OCI-LY7 (cell line): ENCODE measurements around the gene PKDCC. TPM values are rescaled to one million over a fixed set of nuclear protein-coding genes. Genes with fewer than 3 reads are reported as not detected.

Source experiments
- BruUV-seq: library from RNA; stranded (reverse); fragments of 400-500 nt; replicated peaks from 2 replicates; lab custom pipeline; 2021; lab: Mats Ljungman, UMichigan
- CTCF ChIA-PET: fragments of 300-600 bp; sonication (Branson Sonifier 250); formaldehyde crosslinking; loops from one replicate; lab custom pipeline; 2022; ENCODE audit warnings: antibody characterized with exemption; ENCODE audit not compliant: unreplicated experiment; lab: Charles Lee
- POLR2A ChIA-PET: fragments of 300-600 bp; sonication (Branson Sonifier 250); formaldehyde crosslinking; loops from one replicate; lab custom pipeline; 2022; ENCODE audit warnings: antibody characterized with exemption; lab: Charles Lee
- DNase-seq: peaks from one replicate; pipeline ENCODE4 v3.0.0-alpha.2; 2015; ENCODE audit warnings: low spot score
- H2AFZ ChIP-seq: fragments of 200-600 bp; sonication (generic), shearing (Covaris generic); 2 replicates; pipeline ENCODE4 v1.6.1; 2014; ENCODE audit warnings: mild to moderate bottlenecking, antibody characterized with exemption, low read length, moderate library complexity
- H3K27ac ChIP-seq: fragments of 200-600 bp; sonication (generic); 2 replicates; pipeline ENCODE4 v1.5.1; 2014; ENCODE audit warnings: mixed run types, low read depth, mild to moderate bottlenecking, moderate library complexity, low read length, inconsistent platforms; ENCODE audit not compliant: poor library complexity, severe bottlenecking
- H3K36me3 ChIP-seq: fragments of 200-600 bp; sonication (generic); 2 replicates; pipeline ENCODE4 v1.6.1; 2014; ENCODE audit warnings: mild to moderate bottlenecking, antibody characterized with exemption, low read length, moderate library complexity, mixed read lengths; ENCODE audit not compliant: insufficient read depth
- H3K4me1 ChIP-seq: fragments of 200-600 bp; sonication (generic); 2 replicates; pipeline ENCODE4 v1.5.1; 2014; ENCODE audit warnings: mild to moderate bottlenecking, low read length; ENCODE audit not compliant: insufficient read depth, poor library complexity, severe bottlenecking
- H3K4me2 ChIP-seq: fragments of 200-600 bp; sonication (generic); 2 replicates; pipeline ENCODE4 v1.6.1; 2014; ENCODE audit warnings: mild to moderate bottlenecking, low read length
- H3K4me3 ChIP-seq: fragments of 200-600 bp; sonication (generic); 2 replicates; pipeline ENCODE4 v1.5.1; 2014; ENCODE audit warnings: mild to moderate bottlenecking, low read depth, low read length; ENCODE audit not compliant: poor library complexity, severe bottlenecking
- H3K79me2 ChIP-seq: fragments of 200-600 bp; sonication (generic); 2 replicates; pipeline ENCODE4 v1.6.1; 2016; ENCODE audit warnings: low read depth, mild to moderate bottlenecking, low read length, moderate library complexity, mixed read lengths; ENCODE audit not compliant: insufficient read depth
- H3K9me2 ChIP-seq: fragments of 200-600 bp; sonication (generic); 2 replicates; pipeline ENCODE4 v1.6.1; 2016; ENCODE audit warnings: mild to moderate bottlenecking, low read length, mixed read lengths; ENCODE audit not compliant: insufficient read depth
- H3K9me3 ChIP-seq: fragments of 200-600 bp; sonication (generic); 2 replicates; pipeline ENCODE4 v1.6.1; 2014; ENCODE audit warnings: mild to moderate bottlenecking, mixed run types, low read length, mixed read lengths
- H4K20me1 ChIP-seq: fragments of 200-600 bp; sonication (generic); 2 replicates; pipeline ENCODE4 v1.6.1; 2014; ENCODE audit warnings: mild to moderate bottlenecking, antibody characterized with exemption, low read length, moderate library complexity, mixed read lengths; ENCODE audit not compliant: insufficient read depth
- CTCF ChIP-seq: fragments of 200-600 bp; sonication (generic); conservative IDR thresholded peaks from 2 replicates; pipeline ENCODE4 v1.5.1; 2014; ENCODE audit warnings: mild to moderate bottlenecking, antibody characterized with exemption, low read length, moderate library complexity, mixed read lengths
- EZH2phosphoT487 ChIP-seq: fragments of 200-600 bp; sonication (generic); IDR thresholded peaks from 2 replicates; pipeline ENCODE4 v1.6.1; 2018; ENCODE audit warnings: low read depth, borderline replicate concordance, mild to moderate bottlenecking, mixed run types, antibody characterized with exemption, low read length, moderate library complexity, mixed read lengths
- intact Hi-C: fragments of 100-400 bp; cut with micrococcal nuclease; formaldehyde crosslinking; loops from one replicate; pipeline ENCODE4 v1.10.0; 2022; ENCODE audit not compliant: unreplicated experiment
- total RNA-seq, 2 experiments: library from RNA; depleted of rRNA in 1 of 2; stranded (reverse); fragments of >200 nt in 1 of 2; shearing (Covaris generic) in 1 of 2; gene quantifications; 2 replicates each; pipeline ENCODE4 v1.2.3, GENCODE V29; 2014 to 2022

The PKDCC gene
- total RNA-seq, 2 experiments from 2014 or later, result not detected

- H3K9me3 ChIP-seq, result no peaks in the 10 kb centered on the region
- CTCF ChIA-PET, result no interaction called here
- intact Hi-C loops, result no loop called here
- no peaks in the 10 kb centered on the region for H3K9me2 ChIP-seq
- no peak overlapping the region for H2AFZ ChIP-seq
- no TSS peak for BruUV-seq
- H3K27ac ChIP-seq, result no peak overlapping the region
- DNase-seq, result no peak
- H3K79me2 ChIP-seq, result no peaks in the 10 kb centered on the region
- POLR2A ChIA-PET, result no interaction called here
- no peaks in the 10 kb centered on the region for H3K36me3 ChIP-seq
- no peaks in the 10 kb centered on the region for H4K20me1 ChIP-seq
- H3K4me1 ChIP-seq, result no peaks in the 10 kb centered on the region
- no peak overlapping the region for H3K4me2 ChIP-seq
- TF ChIP-seq EZH2phosphoT487 (no peak), CTCF (no peak)
- no peak overlapping the region for H3K4me3 ChIP-seq
Observed at GRCh38 chr2:42067521-42067920, 19.7 kb downstream of the PKDCC start.

GRCh38 chr2:42068571-42069178, 20.9 kb downstream of the PKDCC start:
- POLR2A ChIA-PET, result interaction anchor here (0.6 kb wide), 1 partner anchor 58 kb away, joined by 3 read pairs; no protein-coding TSS in a partner anchor
- BruUV-seq, result no TSS peak
- H3K4me1 ChIP-seq, result no peaks in the 10 kb centered on the region
- no peak overlapping the region for H2AFZ ChIP-seq
- no peaks in the 10 kb centered on the region for H3K36me3 ChIP-seq
- CTCF ChIA-PET, result no interaction called here
- H3K9me2 ChIP-seq, result no peaks in the 10 kb centered on the region
- no peaks in the 10 kb centered on the region for H3K9me3 ChIP-seq
- H3K4me3 ChIP-seq, result no peak overlapping the region
- no peak overlapping the region for H3K27ac ChIP-seq
- intact Hi-C loops, result no loop called here
- H3K79me2 ChIP-seq, result no peaks in the 10 kb centered on the region
- TF ChIP-seq EZH2phosphoT487 (no peak), CTCF (no peak)
- DNase-seq, result no peak
- no peaks in the 10 kb centered on the region for H4K20me1 ChIP-seq
- no peak overlapping the region for H3K4me2 ChIP-seq

- Histone ChIP-seq H3K4me2 (no peak overlapping the region), H3K27ac (no peak overlapping the region), H3K4me3 (no peak overlapping the region), H3K36me3 (no peaks in the 10 kb centered on the region), H3K9me3 (no peaks in the 10 kb centered on the region), H2AFZ (no peak overlapping the region), H3K4me1 (no peaks in the 10 kb centered on the region), H3K79me2 (no peaks in the 10 kb centered on the region), H4K20me1 (no peaks in the 10 kb centered on the region), H3K9me2 (no peaks in the 10 kb centered on the region)
- DNase-seq, result no peak
- ChIA-PET CTCF (no interaction called here), POLR2A (interaction anchor here (0.6 kb wide), 1 partner anchor 57 kb away, joined by 3 read pairs; no protein-coding TSS in a partner anchor)
- intact Hi-C loops, result no loop called here
- no TSS peak for BruUV-seq
- no peak for TF ChIP-seq CTCF
- no peak for TF ChIP-seq EZH2phosphoT487
Observed at GRCh38 chr2:42069568-42069967, 21.7 kb downstream of the PKDCC start.
